HG03432 (cell line): ENCODE measurements around the gene CACHD1.

ENCODE experiments used
- ATAC-seq: cut with Tn5 transposase; IDR thresholded peaks from one replicate; pipeline ENCODE4 v1.9.1; 2021; ENCODE audit warnings: mild to moderate bottlenecking, moderate library complexity; ENCODE audit not compliant: unreplicated experiment

The CACHD1 gene

DNA sequence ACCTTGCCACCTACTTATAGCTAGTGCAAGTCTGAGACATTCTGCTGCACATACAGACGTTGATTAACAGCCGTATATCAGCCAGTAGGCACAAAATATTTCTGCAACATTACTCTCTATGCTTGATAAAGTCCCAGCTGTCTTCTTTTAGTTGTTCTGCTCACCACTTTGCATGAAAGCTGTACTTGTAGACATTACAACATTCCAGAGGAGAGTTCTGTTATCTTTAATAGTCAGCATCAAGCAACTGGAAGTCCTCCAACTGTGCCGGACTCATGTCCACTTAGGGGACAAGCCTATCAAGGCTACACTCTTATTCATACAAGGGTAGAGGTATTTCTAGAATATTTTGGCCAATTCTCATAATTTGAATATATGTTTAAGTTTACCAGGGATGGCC is 50.0 kb downstream of the CACHD1 start:
- no peak for ATAC-seq

DNA sequence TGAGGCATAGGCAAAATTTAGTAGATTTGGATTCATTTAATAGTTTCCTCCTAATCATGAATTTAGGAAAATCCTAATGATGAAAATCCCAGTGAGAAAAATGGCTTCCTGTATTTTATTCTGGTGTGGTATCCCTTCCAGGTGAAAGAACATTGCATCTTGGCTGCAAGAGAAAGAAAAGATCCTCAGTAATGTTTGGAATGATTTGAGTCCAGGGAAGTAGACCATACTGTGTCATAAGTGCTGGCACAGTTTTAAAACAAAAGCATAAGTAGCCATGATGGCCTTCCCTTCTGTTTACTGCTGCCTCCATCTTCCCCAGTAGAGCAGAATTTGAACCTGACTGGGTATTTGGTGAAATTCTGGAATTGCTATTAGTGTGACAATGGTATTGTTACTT is 52.8 kb downstream of the CACHD1 start:
- no peak for ATAC-seq

DNA sequence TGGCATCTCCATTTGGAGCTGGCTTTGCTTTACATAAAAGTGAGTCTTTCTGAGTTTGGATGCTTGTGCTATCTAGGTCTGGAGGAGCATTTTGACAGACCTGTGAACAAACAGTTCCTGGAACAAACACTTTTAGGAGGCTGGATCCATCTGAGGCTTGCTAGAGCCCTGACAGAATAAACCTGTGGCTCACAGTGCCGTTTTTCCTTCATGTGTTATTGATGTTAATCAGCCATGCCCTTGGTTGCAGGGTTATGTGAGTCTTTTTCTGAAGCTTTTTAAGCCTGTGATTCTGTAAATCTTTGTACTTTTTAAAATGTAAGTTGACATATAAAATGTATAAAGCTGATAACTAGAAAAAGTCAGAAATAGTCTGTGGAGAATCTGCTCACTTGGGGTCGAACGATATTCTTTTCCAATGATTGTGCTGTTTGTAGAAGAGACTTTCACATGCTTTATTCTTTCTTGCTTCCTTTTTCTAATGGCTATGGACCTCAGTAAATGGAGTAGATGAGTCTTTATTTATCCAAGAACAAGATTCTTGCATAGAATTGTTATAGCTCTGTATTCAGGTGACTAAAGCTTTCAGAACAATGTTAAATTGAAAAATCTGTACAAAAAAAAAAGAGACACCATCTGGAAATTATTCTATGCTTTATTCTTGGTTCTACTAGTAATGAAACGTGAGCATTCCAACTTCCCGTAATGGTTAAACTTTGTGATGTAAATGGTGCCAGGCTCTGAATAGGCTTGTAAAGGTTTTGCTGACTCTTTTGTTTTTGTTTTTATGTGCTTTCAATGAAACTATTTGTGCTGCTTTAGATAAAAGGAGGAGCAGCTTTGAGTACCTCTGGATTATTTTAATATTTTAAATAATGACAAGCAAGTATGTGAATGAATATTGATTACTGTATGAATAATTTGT is 53.7 kb downstream of the CACHD1 start:
- ATAC-seq: no peak

DNA sequence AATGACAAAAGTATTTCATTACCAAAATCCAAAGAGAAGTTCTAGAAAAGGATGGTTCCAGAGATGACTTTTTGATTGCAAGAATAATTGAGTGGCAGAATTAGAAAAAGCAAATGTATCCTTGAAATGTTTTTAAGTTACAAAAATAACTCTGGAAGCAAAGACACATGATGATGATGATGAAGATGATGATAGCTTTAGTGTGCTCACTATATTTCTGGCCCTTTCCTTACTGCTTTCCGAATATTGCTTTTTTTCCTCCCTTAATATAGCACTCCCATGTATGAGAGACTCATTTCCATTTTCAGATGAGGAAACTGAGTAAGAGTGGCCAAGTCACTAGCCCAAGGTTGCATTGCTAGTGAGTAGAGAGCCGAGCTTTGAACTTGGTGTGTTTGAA is 54.7 kb downstream of the CACHD1 start:
- no peak for ATAC-seq

DNA sequence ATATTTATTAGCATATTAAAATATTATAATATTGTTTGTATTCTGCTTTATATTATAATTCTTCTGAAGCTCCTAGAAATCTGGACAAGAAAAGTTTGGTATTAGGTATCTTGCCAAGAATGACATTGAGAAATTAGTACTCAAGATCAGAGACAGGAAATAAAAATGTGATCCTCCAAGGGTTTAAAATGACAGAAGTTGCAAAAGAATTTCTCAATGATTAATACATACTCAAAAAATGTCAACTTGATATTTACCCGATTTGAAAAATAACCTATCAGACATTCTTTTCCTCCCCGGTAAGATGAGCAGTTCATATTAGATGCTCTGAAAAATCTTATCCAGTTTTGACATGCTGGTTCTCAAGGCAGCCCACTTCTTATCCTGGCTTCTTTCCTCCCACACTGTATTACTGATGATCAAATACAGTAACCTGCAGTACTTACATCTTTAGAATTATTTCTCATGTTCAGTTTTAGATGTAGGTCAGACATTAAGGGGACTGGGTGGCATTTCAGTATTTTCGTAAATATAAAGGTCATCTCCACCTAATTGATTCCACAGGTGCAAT is 55.3 kb downstream of the CACHD1 start:
- ATAC-seq: no peak

DNA sequence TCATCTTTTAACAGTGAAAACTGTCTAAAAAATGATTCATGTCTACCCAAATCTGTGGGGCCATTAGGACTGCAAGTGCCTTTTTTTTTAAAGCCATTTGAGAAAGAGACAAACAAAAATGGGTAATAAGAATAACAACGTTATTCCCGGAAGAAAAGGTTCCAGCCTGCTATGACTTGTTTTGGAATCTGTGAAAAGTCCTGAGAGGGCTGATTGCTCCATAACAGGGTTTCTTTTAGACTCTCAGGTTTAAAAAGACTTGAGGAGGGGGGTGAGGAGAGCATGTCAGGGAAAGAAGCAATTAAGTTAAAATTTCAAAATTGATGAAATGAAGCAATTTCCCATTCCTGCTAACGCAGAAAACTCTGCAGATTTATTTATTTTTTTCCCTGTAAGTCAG is 56.4 kb downstream of the CACHD1 start:
- ATAC-seq: no peak

DNA sequence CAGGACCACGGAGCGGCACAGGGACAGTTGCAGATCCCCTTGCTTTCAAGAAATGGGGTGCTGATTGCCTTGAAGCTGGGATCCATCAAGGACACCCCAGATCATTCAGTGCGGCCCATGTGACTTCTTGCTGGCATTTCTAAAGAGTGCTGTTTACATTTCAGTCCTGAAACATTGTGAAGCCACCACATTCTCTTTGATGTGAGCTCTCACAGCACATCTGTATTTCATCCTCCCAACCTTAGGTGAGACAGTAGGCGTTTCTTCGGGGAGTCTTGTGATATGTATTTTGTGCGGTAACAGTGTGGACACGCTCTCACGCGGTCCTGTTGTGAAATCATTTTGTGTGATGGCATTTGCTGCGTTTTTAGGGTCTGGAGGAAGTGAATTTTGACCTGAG is 57.2 kb downstream of the CACHD1 start:
- ATAC-seq: no peak

DNA sequence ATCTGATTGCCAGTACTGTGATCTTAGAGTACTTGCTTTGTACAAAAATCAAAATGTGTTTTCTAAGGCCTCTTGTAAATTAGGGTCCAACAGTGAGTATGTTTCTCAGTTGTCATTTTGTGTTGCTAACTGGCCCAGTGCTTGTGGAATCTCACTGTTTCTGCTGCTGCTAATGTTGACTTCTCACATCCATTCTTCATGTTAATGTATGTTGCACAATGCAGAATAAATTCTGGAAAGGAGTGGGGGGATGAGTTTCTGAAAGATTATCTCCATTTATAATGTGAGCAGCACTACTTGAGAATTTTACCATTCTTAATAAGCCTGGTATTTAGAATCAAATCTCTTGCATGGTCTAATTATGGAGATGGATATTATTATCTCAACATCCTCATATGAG is 57.9 kb downstream of the CACHD1 start:
- ATAC-seq: no peak

DNA sequence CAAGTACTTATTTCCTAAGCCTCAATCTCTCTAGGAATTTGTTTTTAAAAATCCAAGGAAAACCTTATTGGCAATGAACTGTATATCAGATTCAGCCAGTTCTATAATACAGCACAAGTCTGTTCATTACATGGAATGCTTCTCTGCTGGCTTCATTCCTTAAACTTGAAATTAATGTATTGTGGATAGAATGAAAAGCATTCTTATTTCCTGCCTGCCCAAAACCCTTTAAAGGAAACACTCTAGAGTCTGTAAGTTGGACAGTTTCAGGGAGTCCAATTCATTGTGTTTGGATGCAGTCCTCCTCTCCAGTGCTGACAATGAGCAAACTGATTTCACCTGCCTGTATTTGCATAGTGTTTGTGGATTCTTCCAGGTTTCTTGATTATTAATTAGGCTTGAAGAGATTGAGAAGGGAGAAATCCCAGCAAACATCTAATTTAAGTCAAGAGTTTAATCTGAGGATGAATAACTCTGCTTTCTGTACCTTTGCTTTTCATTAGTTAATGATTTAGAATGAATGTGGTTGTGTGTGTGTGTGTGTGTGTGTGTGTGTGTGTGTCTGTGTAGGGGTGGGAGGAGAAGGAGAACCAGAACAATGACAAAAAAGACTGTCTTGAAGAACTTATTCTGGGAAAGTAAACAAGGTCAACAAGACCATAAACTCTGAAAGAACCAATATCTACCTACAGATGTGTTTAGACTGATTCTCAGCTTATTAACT is 61.2 kb downstream of the CACHD1 start:
- ATAC-seq: no peak

DNA sequence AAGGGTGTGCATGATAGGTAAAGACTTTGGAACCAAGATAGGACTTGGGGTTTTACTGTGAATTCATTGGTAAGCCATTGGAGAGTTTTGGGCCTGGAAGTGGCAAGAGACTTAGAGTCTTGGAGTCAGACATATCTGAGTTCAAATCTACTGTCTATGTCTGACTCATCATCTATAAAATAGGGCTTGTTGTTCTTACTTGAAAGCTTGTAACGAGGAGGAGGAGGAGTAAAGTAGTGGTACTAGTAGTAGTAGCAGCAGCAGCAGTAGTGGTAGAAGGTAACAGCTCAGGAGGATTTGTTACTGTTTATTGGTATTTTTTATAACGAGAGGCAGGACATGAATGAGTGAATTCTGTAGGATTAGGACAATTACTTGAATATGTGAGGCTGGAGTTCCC is 62.7 kb downstream of the CACHD1 start:
- no peak for ATAC-seq

DNA sequence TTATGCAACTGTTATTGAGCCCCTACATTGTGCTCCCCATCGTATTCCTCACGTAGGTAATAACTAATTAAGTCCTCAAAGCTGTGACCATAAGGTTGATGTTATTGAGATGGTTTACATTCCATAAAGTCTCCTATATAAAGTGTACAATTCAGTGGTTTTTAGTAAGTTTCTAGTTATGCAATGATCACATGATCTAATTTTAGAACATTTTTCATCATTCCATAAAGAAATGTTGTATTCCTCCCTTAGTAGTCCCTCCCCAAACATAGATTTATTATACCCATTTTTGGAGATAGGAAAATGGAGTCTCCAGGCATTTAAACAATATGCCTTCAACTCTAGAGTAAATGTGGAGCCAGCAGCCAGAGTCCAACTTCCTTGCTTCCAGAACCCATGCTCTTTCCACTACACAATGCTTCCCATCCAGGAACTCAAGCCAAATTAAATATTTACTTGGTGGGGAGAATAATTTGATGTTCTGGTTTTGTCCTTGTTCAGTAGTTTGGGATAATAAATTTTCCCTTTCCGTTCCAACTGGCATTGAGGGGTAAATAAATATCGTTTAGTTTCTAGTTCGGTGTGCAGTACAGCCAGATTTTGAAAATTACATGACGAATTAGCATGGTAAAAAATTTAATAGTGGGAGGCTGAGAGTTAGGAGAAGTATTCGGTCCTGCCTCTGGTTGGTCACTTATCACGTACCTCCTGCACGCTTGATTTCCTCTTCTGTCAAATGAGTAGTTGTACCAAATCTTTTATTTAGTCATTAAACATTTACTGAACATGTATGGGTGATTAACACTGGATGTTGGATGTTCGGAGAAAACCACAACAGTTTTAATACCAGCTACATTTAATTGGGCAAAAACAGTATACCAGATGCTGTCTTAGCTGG is 66.3 kb downstream of the CACHD1 start:
- ATAC-seq: no peak

DNA sequence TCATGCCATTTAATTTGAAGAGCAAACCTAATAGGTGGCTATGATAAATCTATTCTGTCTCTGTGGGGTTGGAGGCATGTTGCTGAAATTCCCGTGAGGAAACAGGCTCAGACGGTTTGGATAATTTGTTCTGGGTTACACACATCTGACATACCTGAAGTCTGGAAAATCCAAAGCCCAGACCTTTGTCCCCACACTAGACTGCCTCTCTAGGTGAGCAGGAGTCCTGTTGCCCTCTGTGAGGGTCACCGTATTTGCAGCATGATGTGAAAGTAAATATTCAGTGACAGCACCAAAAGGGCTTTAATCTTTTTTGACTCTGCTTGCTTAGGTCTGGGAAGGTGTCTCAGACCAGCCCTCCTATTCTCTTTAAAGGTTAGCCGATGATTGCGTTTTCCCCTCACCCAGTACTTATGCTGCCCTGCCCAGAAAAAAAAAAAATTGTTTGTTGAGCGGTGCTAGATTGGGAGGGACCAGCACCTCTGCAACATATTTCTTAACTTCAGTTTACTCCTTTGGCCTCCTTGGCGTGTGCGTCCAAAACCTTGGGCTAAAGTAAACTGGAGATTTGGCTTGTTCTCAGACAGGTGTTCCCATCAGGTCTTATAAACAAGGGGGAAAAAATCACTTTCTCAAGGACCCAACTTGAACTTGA is 67.0 kb downstream of the CACHD1 start:
- no peak for ATAC-seq

DNA sequence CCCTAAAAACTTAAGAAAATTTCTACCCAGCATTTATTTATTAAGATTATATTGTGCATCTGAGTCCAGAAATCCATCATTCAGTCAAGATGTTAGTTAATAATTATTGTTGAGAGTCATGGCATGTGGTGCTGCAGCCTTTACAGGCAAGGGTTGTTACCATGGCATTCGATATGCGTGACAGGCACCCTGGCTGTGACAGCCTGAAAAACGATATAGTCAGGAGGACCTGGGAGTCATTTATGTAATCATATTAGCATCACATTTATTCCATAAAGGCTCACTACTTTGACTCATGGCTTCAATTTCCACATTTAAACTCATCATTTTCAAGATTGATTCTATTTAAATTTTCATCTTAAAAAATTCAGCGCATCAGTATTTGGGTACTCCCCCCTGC is 68.0 kb downstream of the CACHD1 start:
- no peak for ATAC-seq

DNA sequence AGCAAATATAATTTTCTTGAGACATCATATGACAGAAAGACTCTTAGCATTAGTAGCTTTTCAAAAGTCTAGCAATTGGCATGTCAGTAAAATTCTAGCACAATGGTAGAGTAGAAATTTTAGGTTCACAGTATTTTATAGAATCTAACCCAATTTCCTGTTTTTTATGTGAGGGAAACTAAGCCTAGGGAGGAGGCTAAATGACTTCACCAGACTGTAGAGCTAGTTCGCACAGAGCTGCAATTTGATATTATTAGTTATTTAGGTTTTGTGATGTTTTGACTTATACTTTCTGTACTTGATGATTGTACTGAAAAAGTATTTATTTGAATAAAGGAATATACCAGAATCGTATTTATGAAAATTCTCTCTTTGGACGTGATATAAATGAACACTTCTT is 68.5 kb downstream of the CACHD1 start:
- no peak for ATAC-seq

DNA sequence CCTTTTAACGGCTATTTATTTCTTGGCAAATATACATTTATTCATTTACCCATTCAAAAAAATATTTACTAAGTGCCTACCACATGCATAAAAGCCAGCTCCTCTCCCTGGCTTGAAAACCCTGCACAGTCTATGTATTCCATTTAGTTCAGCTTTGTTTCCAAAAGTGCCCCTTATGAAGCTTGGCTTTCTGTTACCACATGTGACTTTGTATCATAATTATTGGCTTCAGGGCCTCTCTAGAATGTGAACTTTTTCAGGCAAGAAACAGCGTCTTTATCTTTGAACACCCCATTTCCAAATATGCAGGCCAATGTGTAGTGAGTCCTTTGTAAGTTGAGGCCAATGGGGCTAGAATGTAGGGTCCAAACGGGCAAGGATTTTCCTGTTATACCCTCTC is 69.4 kb downstream of the CACHD1 start:
- ATAC-seq: no peak

DNA sequence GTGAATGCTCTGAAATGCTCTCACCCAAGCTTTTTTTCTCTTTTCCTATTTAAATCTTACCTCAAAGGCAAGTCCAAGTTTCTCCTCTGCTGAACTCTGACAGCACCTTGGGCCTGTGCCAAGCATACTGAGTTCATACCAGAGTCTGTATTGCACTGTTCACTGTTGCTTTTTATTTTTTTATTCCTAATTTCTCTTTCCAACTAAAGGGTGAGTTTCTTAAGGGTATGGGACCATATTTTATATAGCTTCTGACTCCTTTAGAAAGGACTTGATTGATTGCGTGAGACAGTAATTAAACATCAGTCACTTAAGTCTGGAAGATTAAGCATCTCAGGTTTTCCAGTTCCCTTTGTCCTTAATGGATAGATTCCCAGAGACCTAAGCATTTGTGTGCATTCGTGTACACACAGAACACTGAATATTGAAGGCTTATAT is 69.9 kb downstream of the CACHD1 start:
- no peak for ATAC-seq

DNA sequence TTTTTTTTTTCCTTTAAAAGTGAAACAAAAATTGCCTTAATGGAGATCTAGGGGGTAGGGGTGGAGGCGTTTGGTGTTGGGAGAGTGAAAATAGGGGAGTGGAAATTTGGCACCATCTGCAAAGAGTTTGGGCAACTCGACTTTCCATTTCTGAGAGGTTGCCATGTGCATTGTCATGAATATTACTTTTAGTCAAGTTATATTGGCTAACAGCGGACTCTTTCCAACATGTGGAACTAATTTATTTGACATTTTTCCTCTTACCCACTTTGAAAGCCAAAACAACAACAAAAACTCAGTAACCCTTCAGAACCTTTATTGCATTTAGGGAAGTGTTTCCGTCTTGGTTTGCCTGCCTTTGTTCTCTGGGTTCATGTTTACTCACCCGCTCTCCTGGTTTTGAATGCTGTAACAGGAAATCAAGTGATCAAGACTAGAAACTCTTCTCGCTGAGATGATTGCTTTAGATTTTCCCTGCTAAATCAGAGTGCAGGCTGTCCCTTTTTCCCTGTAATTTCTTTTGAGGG is 70.4 kb downstream of the CACHD1 start:
- no peak for ATAC-seq

DNA sequence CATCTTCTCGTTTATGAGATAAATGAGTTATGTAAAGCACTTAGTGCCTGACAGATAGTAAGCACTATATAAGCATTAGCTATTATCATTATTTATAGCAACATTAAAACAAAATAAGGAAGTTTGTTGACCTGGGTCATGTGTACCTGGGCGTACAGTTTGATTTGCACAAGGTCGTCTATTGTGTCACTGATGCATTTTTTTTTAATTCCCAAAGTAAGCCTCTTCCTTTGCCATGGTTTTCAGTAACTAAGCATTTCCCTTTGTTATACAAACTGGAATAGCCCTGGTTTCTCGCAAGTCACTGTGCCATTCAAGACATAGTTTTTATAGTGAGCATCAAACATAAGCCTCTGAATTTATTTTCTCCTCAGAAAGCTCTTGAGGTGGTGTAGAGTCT is 72.2 kb downstream of the CACHD1 start:
- ATAC-seq: no peak

DNA sequence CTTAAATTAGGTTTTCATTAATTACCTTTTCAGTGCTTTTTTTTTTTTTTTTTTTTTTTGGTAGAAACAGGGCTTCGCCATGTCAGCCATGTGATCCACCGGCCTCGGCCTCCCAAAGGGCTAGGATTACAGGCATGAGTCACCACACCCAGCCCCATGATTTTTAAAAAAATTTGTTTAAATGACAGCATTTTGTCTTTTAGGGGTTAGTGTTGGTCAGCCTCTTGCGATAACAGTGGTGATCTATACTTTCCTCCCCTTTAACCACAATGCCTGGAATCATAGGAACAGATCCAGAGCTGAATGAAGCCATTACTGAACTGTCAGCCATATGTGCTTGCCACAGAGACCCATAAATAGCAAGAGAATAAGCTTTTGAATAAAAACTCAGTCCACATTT is 73.9 kb downstream of the CACHD1 start:
- no peak for ATAC-seq
